GM19240 (cell line): ENCODE results near the gene QRFP.

Experiments used
- DNase-seq: peaks from one replicate; pipeline ENCODE4 v3.0.0; 2011; ENCODE audit warnings: low spot score; ENCODE audit not compliant: insufficient read length

Gene QRFP

GRCh38 chr9:130890870-130891687 is 5.5 kb downstream of the QRFP start:
- no peak for DNase-seq

- no peak for DNase-seq
Observed at GRCh38 chr9:130890124-130890523, 6.5 kb downstream of the QRFP start.

- DNase-seq: no peak
Observed at GRCh38 chr9:130888146-130888885, 8.3 kb downstream of the QRFP start.

GRCh38 chr9:130887494-130888144 is 9.0 kb downstream of the QRFP start:
- no peak for DNase-seq

- no peak for DNase-seq
Observed at GRCh38 chr9:130886981-130887380, 9.6 kb downstream of the QRFP start.

GRCh38 chr9:130885484-130886375 is 10.9 kb downstream of the QRFP start:
- DNase-seq: no peak

GRCh38 chr9:130884542-130885483 is 11.8 kb downstream of the QRFP start:
- DNase-seq: no peak

GRCh38 chr9:130884111-130884531 is 12.5 kb downstream of the QRFP start:
- DNase-seq: no peak

GRCh38 chr9:130883479-130883878 is 13.1 kb downstream of the QRFP start:
- no peak for DNase-seq

- DNase-seq: no peak
Observed at GRCh38 chr9:130882696-130883225, 13.9 kb downstream of the QRFP start.

GRCh38 chr9:130881516-130881915 is 15.1 kb downstream of the QRFP start:
- no peak for DNase-seq

GRCh38 chr9:130880599-130881220 is 15.9 kb downstream of the QRFP start:
- DNase-seq: no peak

- DNase-seq: no peak
Observed at GRCh38 chr9:130879863-130880411, 16.7 kb downstream of the QRFP start.

GRCh38 chr9:130878295-130878694 is 18.3 kb downstream of the QRFP start:
- DNase-seq: no peak

GRCh38 chr9:130877300-130877699 is 19.3 kb downstream of the QRFP start:
- no peak for DNase-seq

GRCh38 chr9:130874783-130875182 is 21.8 kb downstream of the QRFP start:
- no peak for DNase-seq

GRCh38 chr9:130873966-130874365 is 22.6 kb downstream of the QRFP start:
- no peak for DNase-seq

GRCh38 chr9:130872912-130873503 is 23.6 kb downstream of the QRFP start:
- no peak for DNase-seq

- no peak for DNase-seq
Observed at GRCh38 chr9:130872508-130872907, 24.1 kb downstream of the QRFP start.
